Endothelial cell of umbilical vein (primary cell): ENCODE data around the gene CERS3. TPM values are rescaled to one million over a fixed set of nuclear protein-coding genes. Genes with fewer than 3 reads are reported as not detected.

Experiments
- BruUV-seq: library from RNA; stranded (reverse); fragments of 400-500 nt; replicated peaks from 2 replicates; lab custom pipeline; 2021; lab: Mats Ljungman, UMichigan
- CTCF ChIA-PET: fragments of 300-600, 350-600 bp; sonication (Branson Sonifier 250); formaldehyde crosslinking; loops from one replicate; lab custom pipeline; 2021; ENCODE audit warnings: antibody characterized with exemption, inconsistent platforms; lab: Charles Lee
- POLR2A ChIA-PET: fragments of 300-600, 350-600 bp; sonication (Branson Sonifier 250); formaldehyde crosslinking; loops from one replicate; lab custom pipeline; 2021; ENCODE audit warnings: antibody characterized with exemption, inconsistent platforms; lab: Charles Lee
- DNase-seq: peaks from one replicate; pipeline ENCODE4 v3.0.0-alpha.2; 2011; ENCODE audit warnings: low read depth, low spot score
- FAIRE-seq: peaks from 2 replicates; lab custom pipeline; 2011; peaks lifted over from hg19 to GRCh38; lab: Jason Lieb, UNC
- H2AFZ ChIP-seq: 2 replicates; pipeline ENCODE4 v1.6.0; 2012; ENCODE audit warnings: low read depth, low read length, control low read depth, inconsistent platforms
- H3K27ac ChIP-seq: 2 replicates; pipeline ENCODE4 v1.5.1; 2011; ENCODE audit warnings: low read depth, mild to moderate bottlenecking, control low read depth, low read length, moderate library complexity; ENCODE audit not compliant: insufficient read depth
- H3K27me3 ChIP-seq, 2 experiments: 2 replicates each; pipeline versions ENCODE4 v1.6.0 to v1.6.1; 2011; ENCODE audit warnings: low read length in 2 of 2, mixed read lengths in 1 of 2; ENCODE audit not compliant: control insufficient read depth in 2 of 2, insufficient read depth in 2 of 2
- H3K36me3 ChIP-seq, 2 experiments: 2 replicates in 1 of 2; 3 replicates in 1 of 2; pipeline ENCODE4 v1.5.1; 2011; ENCODE audit warnings: low read length in 2 of 2, mild to moderate bottlenecking in 1 of 2, moderate library complexity in 1 of 2; ENCODE audit not compliant: control insufficient read depth in 2 of 2, insufficient read depth in 2 of 2; ENCODE audit errors: extremely low read depth in 1 of 2
- H3K4me1 ChIP-seq: 3 replicates; pipeline ENCODE4 v1.5.1; 2011; ENCODE audit warnings: mild to moderate bottlenecking, low read length; ENCODE audit not compliant: control insufficient read depth, insufficient read depth; ENCODE audit errors: extremely low read depth
- H3K4me2 ChIP-seq: 2 replicates; pipeline ENCODE4 v1.6.1; 2011; ENCODE audit warnings: low read length, control low read depth, mixed read lengths; ENCODE audit not compliant: insufficient read depth
- H3K4me3 ChIP-seq, 3 experiments: fragments of 200-600 bp in 1 of 3; sonication (generic), shearing (Covaris generic) in 1 of 3; replicated peaks in 1 of 3; 2 replicates each; pipeline ENCODE4 v1.5.1; 2011 to 2016; ENCODE audit warnings: control low read depth in 3 of 3, low read length in 3 of 3, mild to moderate bottlenecking in 2 of 3, inconsistent platforms in 1 of 3, low read depth in 1 of 3, moderate library complexity in 1 of 3; ENCODE audit not compliant: insufficient read depth in 1 of 3
- H3K79me2 ChIP-seq: 2 replicates; pipeline ENCODE4 v1.6.0; 2012; ENCODE audit warnings: low read length, inconsistent platforms; ENCODE audit not compliant: control insufficient read depth, insufficient read depth
- H3K9ac ChIP-seq: replicated peaks from 2 replicates; pipeline ENCODE3; 2011; ENCODE audit warnings: low read length, control low read depth; ENCODE audit not compliant: insufficient read depth; ENCODE audit errors: extremely low read depth
- H3K9me1 ChIP-seq: replicated peaks from 3 replicates; pipeline ENCODE4 v1.6.0; 2011; ENCODE audit warnings: mild to moderate bottlenecking, low read length; ENCODE audit not compliant: control insufficient read depth, insufficient read depth; ENCODE audit errors: extremely low read depth
- H3K9me3 ChIP-seq: replicated peaks from 2 replicates; pipeline ENCODE4 v1.5.1; 2012; ENCODE audit warnings: low read length, inconsistent platforms; ENCODE audit not compliant: control insufficient read depth, insufficient read depth
- H4K20me1 ChIP-seq: replicated peaks from 2 replicates; pipeline ENCODE3; 2011; ENCODE audit warnings: mild to moderate bottlenecking, low read length; ENCODE audit not compliant: control insufficient read depth, insufficient read depth; ENCODE audit errors: extremely low read depth
- EZH2 ChIP-seq: IDR thresholded peaks from 2 replicates; pipeline ENCODE4 v1.6.1; 2012; ENCODE audit warnings: borderline replicate concordance, low read depth, mild to moderate bottlenecking, moderate library complexity, low read length, inconsistent platforms; ENCODE audit not compliant: severe bottlenecking
- JUN ChIP-seq: IDR thresholded peaks from 2 replicates; pipeline ENCODE4 v1.6.1; 2011; ENCODE audit warnings: borderline replicate concordance, low read depth; ENCODE audit not compliant: insufficient read length, insufficient read depth
- POLR2A ChIP-seq: IDR thresholded peaks from 2 replicates; pipeline ENCODE4 v1.6.1; 2012; ENCODE audit warnings: low read depth, mild to moderate bottlenecking, control low read depth, low read length
- dilution Hi-C: fragments of 300-500 bp; cut with MboI; formaldehyde crosslinking; loops from one replicate; pipeline ENCODE4 v1.15.0; 2019; ENCODE audit warnings: low sequenced_read_pairs; ENCODE audit not compliant: extremely low pct_ligation_motif_present
- intact Hi-C: fragments of 100-400 bp; cut with micrococcal nuclease; formaldehyde crosslinking; loops from one replicate; pipeline ENCODE4 v1.10.0; 2022
- polyA plus RNA-seq, 4 experiments: library from polyadenylated mRNA; depleted of rRNA in 3 of 4; stranded (reverse) in 3 of 4; unstranded in 1 of 4; fragments of >200 nt; gene quantifications; 2 replicates each; pipeline versions ENCODE4 v1.2.1 to v1.2.3, GENCODE V29; 2011 to 2012; ENCODE audit warnings: missing spikeins in 1 of 4
- small RNA-seq: library from RNA; depleted of rRNA; stranded (forward); fragments of <200 nt; gene quantifications from one replicate; pipeline ENCODE3, GENCODE V24; 2012; ENCODE audit warnings: low replicate concordance, low read depth; ENCODE audit not compliant: insufficient read depth, insufficient read length
- total RNA-seq: library from RNA; stranded (reverse); gene quantifications from 2 replicates; pipeline ENCODE4 v1.2.3, GENCODE V29; 2021

The CERS3 gene
- total and polyA plus RNA-seq, 2 donors (not counting 3 experiments of a cell fraction or from before 2014, with no cell fraction given), result not detected

DNA sequence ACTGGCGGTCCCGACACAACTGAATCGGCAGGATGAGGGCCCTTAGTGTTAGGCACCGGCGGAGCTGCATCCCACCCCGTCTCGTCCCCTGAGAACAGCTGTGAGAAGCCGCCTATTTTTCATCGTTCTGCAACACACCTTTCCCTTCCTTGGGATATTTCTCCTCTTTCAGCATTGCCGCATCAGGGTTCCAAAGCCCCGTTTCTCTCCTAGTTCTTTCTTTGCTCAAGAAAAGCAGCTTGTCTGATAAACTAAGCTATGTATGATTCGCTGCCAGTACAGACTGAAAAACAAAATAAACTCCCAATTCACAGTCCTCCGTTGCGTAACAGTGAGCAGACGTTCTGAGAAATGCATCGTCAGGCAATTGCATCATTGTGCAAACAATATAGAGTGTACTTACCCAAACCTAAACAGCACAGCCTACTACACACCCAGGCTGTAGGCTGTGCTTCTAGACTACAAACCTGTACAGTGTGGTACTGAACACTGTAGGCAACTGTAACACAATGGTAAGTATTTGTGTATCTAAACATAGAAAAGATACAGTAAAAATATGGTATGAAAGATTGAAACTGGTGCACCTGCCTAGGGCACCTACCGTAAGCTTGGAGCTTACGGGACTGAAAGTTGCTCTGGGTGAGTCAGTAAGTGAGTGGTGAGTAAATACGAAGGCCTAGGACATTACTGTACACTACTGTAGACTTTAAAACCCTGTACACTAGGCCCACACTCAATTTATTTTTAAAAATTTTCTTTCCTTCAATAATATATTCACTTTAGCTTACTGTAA is 178.1 kb downstream of the CERS3 start:
- no peak for FAIRE-seq
- no peak overlapping the region for H3K4me2 ChIP-seq

More for the DNA sequence above, 178.1 kb downstream of the CERS3 start:
- intact Hi-C loops (loop anchor here (1.0 to 10.0 kb wide), 3 partner anchors 8 to 657 kb away; partner anchors contain the start of gene ALDH1A3), dilution Hi-C loops (no loop called here)
- H3K4me3 ChIP-seq, result no peak overlapping the region
- BruUV-seq, result no TSS peak
- no peaks in the 10 kb centered on the region for H3K9me3 ChIP-seq
- TF ChIP-seq EZH2 (no peak), JUN (no peak), POLR2A (no peak)
- no peak overlapping the region for H3K9ac ChIP-seq
- no peak overlapping the region for H2AFZ ChIP-seq
- H3K9me1 ChIP-seq, result no peaks in the 10 kb centered on the region
- H3K4me1 ChIP-seq, result no peaks in the 10 kb centered on the region
- H3K27ac ChIP-seq, result no peak overlapping the region
- H4K20me1 ChIP-seq, result no peaks in the 10 kb centered on the region
- DNase-seq, result no peak
- H3K27me3 ChIP-seq, result no peaks in the 10 kb centered on the region
- H3K79me2 ChIP-seq, result no peaks in the 10 kb centered on the region
- ChIA-PET CTCF (interaction anchor here (0.7 to 4.3 kb wide), 16 partner anchors 10 to 657 kb away, joined by 3 to 69 read pairs (median 6); partner anchors contain the start of genes ADAMTS17, ASB7 and LINS1), POLR2A (interaction anchor here (0.9 kb wide), 1 partner anchor 522 kb away, joined by 3 read pairs; no protein-coding TSS in a partner anchor)
- H3K36me3 ChIP-seq, result no peaks in the 10 kb centered on the region

Small RNAs within 50 kb of the gene (small RNA-seq; reads per million reads assigned to genes)
- gene RNU6-181P (not detected), gene RNU6-322P (not detected)

Other genes starting within 250 kb of the CERS3 start
- not detected in 2 replicates for gene ADAMTS17, start 187.0 kb downstream of the CERS3 start, total RNA-seq
- 0.12 and 0.16 TPM in 2 replicates for gene ADAMTS17, start 187.0 kb downstream of the CERS3 start, polyA plus RNA-seq
- 9.6 and 14.7 TPM in 2 replicates for gene LINS1, start 73.2 kb upstream of the CERS3 start, total RNA-seq
- 6.9 and 7.6 TPM in 2 replicates for gene LINS1, start 73.2 kb upstream of the CERS3 start, polyA plus RNA-seq
- gene ASB7, start 73.6 kb upstream of the CERS3 start, total RNA-seq, result 13.0 and 13.3 TPM in 2 replicates
- gene ASB7, start 73.6 kb upstream of the CERS3 start, polyA plus RNA-seq, result 5.7 and 6.8 TPM in 2 replicates